Measurements from ENCODE around the gene CR2.
"Not testable (repeated sequence)": the region's sequence is repeated elsewhere in the genome, so short reads cannot be mapped to it uniquely, and the experiment has no call there.

CR2 gene

GRCh38 chr1:207494171-207494570 is 40.0 kb downstream of the CR2 start:
- TF ChIP-seq FOXP2 (optimal IDR thresholded peaks at IDR 0.05; ENCODE audit: control extremely low read depth, extremely low read length, insufficient read depth) (no peak), POLR2AphosphoS5 (IDR thresholded peaks at IDR 0.05; ENCODE audit: borderline replicate concordance, low read depth, low read length) (no peak), EZH2 (IDR thresholded peaks at IDR 0.05) (no peak)
- H3K9me3 ChIP-seq (ENCODE audit: low read depth, low read length) = no peaks in the 10 kb centered on the region
- no peaks in the 10 kb centered on the region for H3K36me3 ChIP-seq (ENCODE audit: insufficient read depth, low read length)
- no peak for DNase-seq (ENCODE audit: low read depth, low spot score)
- H3K27ac ChIP-seq = no peak overlapping the region
- no peak overlapping the region for H3K9ac ChIP-seq (ENCODE audit: insufficient read length)
- H3K4me3 ChIP-seq = no peak overlapping the region

DNA sequence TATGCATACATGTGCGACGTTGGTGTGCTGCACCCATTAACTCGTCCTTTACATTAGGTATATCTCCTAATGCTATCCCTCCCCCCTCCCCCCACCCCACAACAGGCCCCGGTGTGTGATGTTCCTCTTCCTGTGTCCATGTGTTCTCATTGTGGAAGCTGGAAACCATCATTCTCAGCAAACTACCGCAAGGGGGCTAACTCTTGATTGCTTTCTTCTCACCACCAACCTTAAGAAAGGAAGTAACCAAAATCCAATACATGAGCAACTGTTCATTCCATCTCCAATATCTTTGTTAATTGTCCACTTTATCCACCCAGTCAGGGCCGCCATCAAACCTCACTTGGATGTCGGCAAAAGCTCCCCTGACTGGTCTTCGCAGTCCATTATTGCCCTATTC is 41.2 kb downstream of the CR2 start:
- not testable (repeated sequence) for H3K36me3 ChIP-seq (ENCODE audit: insufficient read depth, low read length); DNase-seq (ENCODE audit: low read depth, low spot score); H3K9ac ChIP-seq (ENCODE audit: insufficient read length); H3K9me3 ChIP-seq (ENCODE audit: low read depth, low read length); H3K27ac ChIP-seq; H3K4me3 ChIP-seq

DNA sequence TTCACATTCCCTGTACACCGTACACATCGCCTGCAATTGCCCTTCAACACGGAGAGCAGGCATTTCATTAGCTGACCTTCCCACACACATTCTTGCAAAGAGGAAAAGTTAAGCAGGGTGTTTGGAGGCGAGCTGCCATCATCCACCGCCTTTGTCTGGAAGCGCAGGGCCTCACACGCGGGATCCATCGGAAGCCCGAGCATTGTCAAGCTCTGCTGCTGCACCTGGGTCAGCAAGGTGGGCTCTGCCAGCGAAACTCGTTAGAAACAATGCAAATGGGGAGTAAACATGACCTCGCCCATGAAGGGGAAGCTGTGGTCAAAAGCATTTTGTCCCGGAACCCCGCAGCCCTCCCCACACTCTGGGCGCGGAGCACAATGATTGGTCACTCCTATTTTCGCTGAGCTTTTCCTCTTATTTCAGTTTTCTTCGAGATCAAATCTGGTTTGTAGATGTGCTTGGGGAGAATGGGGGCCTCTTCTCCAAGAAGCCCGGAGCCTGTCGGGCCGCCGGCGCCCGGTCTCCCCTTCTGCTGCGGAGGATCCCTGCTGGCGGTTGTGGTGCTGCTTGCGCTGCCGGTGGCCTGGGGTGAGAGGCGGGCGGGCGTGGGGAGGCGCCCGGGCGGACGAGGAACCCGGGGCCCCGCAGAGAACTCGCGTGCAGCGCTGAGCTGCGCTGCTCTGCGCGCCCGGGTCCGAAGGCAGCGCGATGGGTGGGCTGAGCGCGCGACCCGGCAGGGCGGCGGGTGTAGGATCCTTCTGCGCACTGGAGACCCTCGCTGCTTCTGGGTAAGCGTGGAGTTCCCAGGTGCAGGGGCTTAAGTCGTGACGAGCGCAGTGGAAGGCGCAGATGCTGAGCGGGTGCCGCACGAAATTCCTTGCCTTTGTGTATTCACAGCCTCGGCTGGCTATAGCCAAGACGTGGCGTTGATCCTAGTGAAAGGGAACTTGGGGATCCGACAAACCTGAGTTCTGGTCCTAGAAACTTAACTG is 42.0 kb downstream of the CR2 start, which contains the start of gene CR1:
CR1 (plus strand) TSS at position 357 of the 992 bp plus-strand sequence; CDS start at position 468, 111 bp downstream.
- Histone ChIP-seq H3K36me3 (ENCODE audit: insufficient read depth, low read length) (no peaks in the 10 kb centered on the region), H3K9me3 (ENCODE audit: low read depth, low read length) (no peaks in the 10 kb centered on the region), H3K27ac (no peak within 1 kb of the TSS), H3K4me3 (no peak within 1 kb of the TSS), H3K9ac (ENCODE audit: insufficient read length) (no peak within 1 kb of the TSS)
- TF ChIP-seq EZH2 (IDR thresholded peaks at IDR 0.05) = no peak
- TF ChIP-seq POLR2AphosphoS5 (IDR thresholded peaks at IDR 0.05; ENCODE audit: borderline replicate concordance, low read depth, low read length) = no peak
- no peak for TF ChIP-seq FOXP2 (optimal IDR thresholded peaks at IDR 0.05; ENCODE audit: control extremely low read depth, extremely low read length, insufficient read depth)
- DNase-seq (ENCODE audit: low read depth, low spot score) = no peak

GRCh38 chr1:207497941-207498340 is 43.8 kb downstream of the CR2 start:
- no peak for DNase-seq (ENCODE audit: low read depth, low spot score)
- Histone ChIP-seq H3K9me3 (ENCODE audit: low read depth, low read length) (no peaks in the 10 kb centered on the region), H3K27ac (no peak overlapping the region), H3K9ac (ENCODE audit: insufficient read length) (no peak overlapping the region), H3K4me3 (no peak overlapping the region), H3K36me3 (ENCODE audit: insufficient read depth, low read length) (no peaks in the 10 kb centered on the region)
- no peak for TF ChIP-seq POLR2AphosphoS5 (IDR thresholded peaks at IDR 0.05; ENCODE audit: borderline replicate concordance, low read depth, low read length)
- no peak for TF ChIP-seq EZH2 (IDR thresholded peaks at IDR 0.05)
- TF ChIP-seq FOXP2 (optimal IDR thresholded peaks at IDR 0.05; ENCODE audit: control extremely low read depth, extremely low read length, insufficient read depth) = no peak

DNA sequence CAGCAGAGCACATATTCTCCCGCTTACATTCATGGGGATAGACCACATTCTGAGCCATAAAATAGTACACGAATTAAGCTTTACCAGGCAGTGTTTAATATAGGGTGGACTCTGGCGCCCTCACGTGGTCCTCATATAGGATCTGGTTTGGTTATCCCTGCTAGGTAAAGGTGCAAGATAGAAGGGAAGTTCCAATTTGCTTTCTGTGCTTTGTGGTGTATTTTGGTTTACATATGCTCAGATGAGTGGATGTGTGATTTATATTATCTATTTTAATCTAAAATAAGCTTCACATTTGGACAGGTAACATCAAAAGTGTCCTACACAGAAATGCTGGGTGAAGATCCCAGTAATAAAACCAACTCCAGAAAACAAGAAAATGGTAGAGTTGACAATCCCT is 45.4 kb downstream of the CR2 start:
- Histone ChIP-seq H3K36me3 (ENCODE audit: insufficient read depth, low read length) (no peaks in the 10 kb centered on the region), H3K9ac (ENCODE audit: insufficient read length) (no peak overlapping the region), H3K9me3 (ENCODE audit: low read depth, low read length) (no peaks in the 10 kb centered on the region), H3K4me3 (no peak overlapping the region), H3K27ac (no peak overlapping the region)
- peak; percentile 70 for DNase-seq (ENCODE audit: low read depth, low spot score)
- TF ChIP-seq FOXP2 (optimal IDR thresholded peaks at IDR 0.05; ENCODE audit: control extremely low read depth, extremely low read length, insufficient read depth) (no peak), POLR2AphosphoS5 (IDR thresholded peaks at IDR 0.05; ENCODE audit: borderline replicate concordance, low read depth, low read length) (no peak), EZH2 (IDR thresholded peaks at IDR 0.05) (no peak)

DNA sequence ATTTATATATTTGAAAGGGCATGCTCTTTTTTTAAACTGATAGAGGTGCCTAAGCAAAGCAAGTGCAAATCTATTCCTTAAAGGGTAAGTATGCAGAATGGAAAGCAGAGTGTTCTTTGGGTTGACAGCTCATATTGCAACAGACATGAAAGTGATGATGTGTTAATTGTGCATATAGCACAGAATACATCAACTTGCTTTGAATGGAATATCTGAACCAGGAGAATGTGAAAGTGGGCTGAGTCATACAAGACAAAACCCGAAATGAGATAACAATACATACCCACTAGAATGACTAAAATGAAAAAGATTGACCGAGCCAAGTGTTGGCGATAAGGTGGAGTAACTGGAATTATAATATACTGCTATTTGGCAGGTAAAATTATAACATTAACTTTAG is 46.2 kb downstream of the CR2 start:
- no peak for TF ChIP-seq POLR2AphosphoS5 (IDR thresholded peaks at IDR 0.05; ENCODE audit: borderline replicate concordance, low read depth, low read length)
- TF ChIP-seq FOXP2 (optimal IDR thresholded peaks at IDR 0.05; ENCODE audit: control extremely low read depth, extremely low read length, insufficient read depth) = no peak
- no peak for TF ChIP-seq EZH2 (IDR thresholded peaks at IDR 0.05)
- Histone ChIP-seq H3K27ac (no peak overlapping the region), H3K4me3 (no peak overlapping the region), H3K36me3 (ENCODE audit: insufficient read depth, low read length) (no peaks in the 10 kb centered on the region), H3K9ac (ENCODE audit: insufficient read length) (no peak overlapping the region), H3K9me3 (ENCODE audit: low read depth, low read length) (no peaks in the 10 kb centered on the region)
- no peak for DNase-seq (ENCODE audit: low read depth, low spot score)

DNA sequence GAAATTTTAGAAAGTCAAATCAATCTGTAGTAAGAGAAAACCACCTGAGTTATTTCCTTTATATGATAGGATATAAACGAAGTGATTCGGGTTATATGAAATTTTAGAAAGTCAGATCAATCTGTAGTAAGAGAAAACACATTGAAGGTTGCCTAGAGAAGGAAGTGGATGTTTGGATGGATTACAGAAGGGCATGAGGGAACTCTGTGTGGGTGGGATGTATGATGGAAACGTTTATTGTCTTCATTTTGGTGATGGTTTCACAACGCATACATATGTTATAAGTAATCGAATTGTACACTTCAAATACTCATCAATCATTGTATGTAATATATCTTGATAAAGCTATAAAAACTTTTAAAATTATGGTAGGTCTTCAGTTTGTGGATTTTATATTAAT is 46.9 kb downstream of the CR2 start:
- TF ChIP-seq POLR2AphosphoS5 (IDR thresholded peaks at IDR 0.05; ENCODE audit: borderline replicate concordance, low read depth, low read length) = no peak
- no peak for TF ChIP-seq EZH2 (IDR thresholded peaks at IDR 0.05)
- no peak for TF ChIP-seq FOXP2 (optimal IDR thresholded peaks at IDR 0.05; ENCODE audit: control extremely low read depth, extremely low read length, insufficient read depth)
- Histone ChIP-seq H3K9ac (ENCODE audit: insufficient read length) (no peak overlapping the region), H3K9me3 (ENCODE audit: low read depth, low read length) (no peaks in the 10 kb centered on the region)

GRCh38 chr1:207502726-207503125 is 48.6 kb downstream of the CR2 start:
- no peak for TF ChIP-seq FOXP2 (optimal IDR thresholded peaks at IDR 0.05; ENCODE audit: control extremely low read depth, extremely low read length, insufficient read depth)
- TF ChIP-seq EZH2 (IDR thresholded peaks at IDR 0.05) = no peak
- no peak for TF ChIP-seq POLR2AphosphoS5 (IDR thresholded peaks at IDR 0.05; ENCODE audit: borderline replicate concordance, low read depth, low read length)
- H3K4me3 ChIP-seq = no peak overlapping the region
- no peak overlapping the region for H3K9ac ChIP-seq (ENCODE audit: insufficient read length)
- no peak for DNase-seq (ENCODE audit: low read depth, low spot score)
- H3K9me3 ChIP-seq (ENCODE audit: low read depth, low read length) = no peaks in the 10 kb centered on the region
- H3K36me3 ChIP-seq (ENCODE audit: insufficient read depth, low read length) = no peaks in the 10 kb centered on the region
- no peak overlapping the region for H3K27ac ChIP-seq

More for the DNA sequence above, 46.9 kb downstream of the CR2 start:
- no peak overlapping the region for H3K27ac ChIP-seq
- H3K4me3 ChIP-seq = no peak overlapping the region
- no peak for DNase-seq (ENCODE audit: low read depth, low spot score)
- no peaks in the 10 kb centered on the region for H3K36me3 ChIP-seq (ENCODE audit: insufficient read depth, low read length)
